GM18502 (cell line): ENCODE measurements around the gene DCAKD.
A peak's percentile ranks its signal among the peaks of the same experiment; 100 is the strongest.

ENCODE experiments used
- ATAC-seq: cut with Tn5 transposase; IDR thresholded peaks from one replicate; pipeline ENCODE4 v1.9.1; 2021; ENCODE audit warnings: mild to moderate bottlenecking; ENCODE audit not compliant: unreplicated experiment, poor library complexity

The DCAKD gene, protein sequence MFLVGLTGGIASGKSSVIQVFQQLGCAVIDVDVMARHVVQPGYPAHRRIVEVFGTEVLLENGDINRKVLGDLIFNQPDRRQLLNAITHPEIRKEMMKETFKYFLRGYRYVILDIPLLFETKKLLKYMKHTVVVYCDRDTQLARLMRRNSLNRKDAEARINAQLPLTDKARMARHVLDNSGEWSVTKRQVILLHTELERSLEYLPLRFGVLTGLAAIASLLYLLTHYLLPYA

DNA sequence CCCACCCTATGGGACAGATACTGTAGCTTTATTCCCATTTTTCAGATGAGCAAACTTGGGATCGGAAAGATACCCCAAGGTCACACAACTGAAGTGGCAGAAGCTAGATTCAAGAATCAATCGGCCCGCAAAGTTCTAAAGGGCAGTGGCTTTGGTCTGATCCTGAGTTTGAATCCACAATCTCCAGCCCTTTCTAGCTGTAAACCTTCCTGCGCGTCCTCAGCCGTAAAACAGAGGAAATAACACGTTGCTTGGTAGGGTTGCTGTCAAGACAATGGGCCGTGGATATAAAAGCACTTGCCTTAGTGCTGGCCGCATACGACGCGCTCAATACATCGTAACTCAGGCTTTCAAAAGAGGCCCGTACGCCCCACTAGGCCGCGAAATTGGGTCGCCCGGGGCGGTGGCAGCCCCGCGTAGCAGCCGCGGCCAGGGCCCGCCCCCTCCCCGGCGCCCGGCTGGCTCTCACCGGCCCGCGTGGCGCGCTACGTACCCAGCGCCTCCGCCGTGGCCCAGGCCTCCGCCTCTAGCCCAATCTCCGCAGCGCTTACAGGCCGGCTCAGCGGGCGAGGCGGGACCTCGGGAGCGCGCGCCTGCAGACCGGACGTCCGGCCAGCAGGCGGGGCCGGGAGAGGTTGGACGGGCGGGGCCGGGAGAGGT is at the start of gene DCAKD:
DCAKD (minus strand) TSS at position 573 of the 660 bp plus-strand sequence. CDS start 16,747 bp downstream, outside the sequence.
- ATAC-seq, result peak; percentile 92

DNA sequence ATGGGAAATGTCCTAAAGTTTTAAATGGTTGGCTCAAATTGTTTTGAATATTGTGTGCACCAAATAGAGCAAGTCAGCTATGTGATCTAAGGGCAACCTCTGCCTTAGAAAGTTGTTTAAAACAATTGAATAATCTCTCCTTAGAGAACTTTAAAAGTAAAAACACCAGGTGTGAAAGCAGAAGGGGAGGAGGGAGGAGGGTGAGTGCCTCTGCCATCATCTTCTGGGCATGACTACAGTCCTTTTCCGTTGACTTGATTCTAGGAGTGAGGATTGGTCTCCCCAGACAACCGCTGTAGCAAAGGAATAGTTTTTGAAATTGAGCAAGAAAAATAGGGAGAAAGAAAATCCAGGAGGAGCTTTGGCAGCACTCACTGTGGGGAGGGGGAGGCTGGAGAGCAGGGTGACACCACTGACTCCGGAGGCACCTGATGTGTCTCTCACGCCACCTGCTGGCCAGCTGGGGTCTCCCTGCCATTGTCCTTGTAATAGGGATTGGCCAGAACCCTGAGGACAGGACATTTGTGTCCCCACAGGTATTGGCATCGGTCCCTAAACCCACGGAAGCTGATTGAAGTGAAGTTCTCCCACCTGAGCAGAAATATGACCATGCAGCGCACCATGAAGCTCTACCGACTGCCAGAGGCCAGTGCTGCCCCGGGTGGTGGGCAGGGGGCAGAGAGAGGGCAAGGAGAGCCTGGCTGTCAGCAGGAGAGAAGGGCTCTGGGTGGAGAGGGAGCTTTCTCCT is 47.6 kb upstream of the DCAKD start:
- ATAC-seq, result no peak

DNA sequence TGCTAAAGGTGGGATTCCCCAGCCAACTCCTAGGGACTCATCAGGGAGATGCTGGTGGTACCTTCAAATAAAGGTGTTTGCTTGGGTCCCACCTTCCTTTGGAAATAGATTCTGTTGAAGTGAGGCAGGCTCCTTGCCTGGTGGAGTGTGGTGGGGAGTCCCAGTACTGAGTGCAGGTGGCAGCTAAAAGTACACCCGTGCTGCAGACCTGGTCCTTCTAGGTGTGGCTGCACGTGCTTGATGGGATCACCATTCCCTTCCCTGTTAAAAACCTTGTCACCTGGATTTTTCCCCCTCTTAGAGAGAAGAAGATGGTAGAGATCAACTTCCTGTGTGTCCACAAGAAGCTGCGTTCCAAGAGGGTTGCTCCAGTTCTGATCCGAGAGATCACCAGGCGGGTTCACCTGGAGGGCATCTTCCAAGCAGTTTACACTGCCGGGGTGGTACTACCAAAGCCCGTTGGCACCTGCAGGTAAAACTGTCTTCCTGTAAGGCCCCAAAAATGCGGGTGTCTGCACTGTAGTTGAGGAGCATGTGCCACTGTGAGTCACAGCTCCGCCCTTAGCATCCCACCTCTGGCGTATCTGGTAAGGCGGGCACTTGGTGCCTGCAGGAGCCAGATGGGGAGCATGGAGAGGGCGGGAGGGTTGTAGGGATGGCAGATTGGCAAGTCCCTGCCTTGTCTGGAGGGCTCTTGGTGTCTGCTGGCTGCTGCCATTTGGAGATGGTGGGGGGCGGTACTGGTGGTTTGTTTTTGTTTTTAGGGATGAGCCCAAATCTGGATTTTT is 46.8 kb upstream of the DCAKD start:
- no peak for ATAC-seq

DNA sequence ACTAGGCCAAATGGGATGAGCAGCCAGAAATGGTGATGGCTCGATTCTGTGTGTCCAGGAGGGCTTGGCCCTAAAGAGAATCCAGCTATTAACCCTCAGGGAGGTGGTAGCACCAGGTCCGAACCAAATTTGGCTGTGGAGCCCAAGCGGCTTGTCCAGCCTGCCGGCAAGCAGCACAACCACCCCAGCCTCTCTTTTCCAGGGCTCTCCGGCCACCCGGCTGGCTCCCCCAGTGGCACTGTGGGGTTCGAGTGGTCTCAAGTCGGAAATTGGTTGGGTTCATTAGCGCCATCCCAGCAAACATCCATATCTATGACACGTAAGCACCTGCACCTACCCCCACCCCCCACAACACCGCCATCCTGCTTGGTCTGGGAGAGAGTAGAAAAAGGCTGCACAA is 45.5 kb upstream of the DCAKD start:
- ATAC-seq, result no peak

DNA sequence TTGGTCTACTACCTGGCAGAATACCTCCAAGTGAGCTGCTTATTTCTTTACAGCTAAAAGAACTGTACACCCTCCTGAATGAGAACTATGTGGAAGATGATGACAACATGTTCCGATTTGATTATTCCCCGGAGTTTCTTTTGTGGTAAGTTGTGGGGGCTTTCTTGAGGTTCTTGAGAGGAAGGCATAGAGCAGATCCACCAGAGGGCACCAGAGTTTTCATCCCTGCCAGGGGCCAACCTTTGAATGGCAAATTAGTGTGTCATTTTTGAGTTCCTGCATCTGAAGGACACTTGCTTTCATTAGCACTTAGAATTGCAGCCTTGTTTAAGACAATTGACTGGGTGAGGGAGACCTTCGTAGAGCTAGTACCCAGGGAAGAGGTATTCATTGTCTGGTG is 44.7 kb upstream of the DCAKD start:
- no peak for ATAC-seq

DNA sequence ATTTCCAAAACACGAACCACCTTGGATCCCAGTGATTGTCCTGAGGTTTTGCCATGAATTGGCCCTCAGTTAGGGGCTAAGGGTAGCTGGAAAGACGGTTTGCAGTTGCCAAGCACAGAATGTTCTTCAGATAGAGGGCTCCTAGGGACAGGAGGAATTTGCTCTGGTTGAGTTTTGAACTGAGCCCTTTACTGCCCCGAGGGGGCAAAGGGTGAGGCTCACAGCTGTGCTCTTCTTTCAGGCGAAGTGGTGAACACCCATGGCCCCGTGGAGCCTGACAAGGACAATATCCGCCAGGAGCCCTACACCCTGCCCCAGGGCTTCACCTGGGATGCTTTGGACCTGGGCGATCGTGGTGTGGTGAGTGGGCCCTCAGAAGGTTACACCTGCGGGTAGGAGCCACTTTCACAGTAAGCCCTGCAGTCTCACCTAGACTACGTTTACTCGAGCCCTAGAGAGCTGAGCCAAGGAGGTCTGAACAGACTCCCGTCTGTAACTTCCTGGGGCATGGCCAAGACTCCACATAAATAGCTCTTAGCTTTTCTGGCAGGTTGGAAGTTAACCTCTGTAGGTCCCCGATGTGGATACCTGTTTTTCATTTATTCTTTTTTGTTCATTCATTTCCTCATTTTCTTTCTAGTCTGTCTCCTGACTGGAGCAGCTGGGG is 42.1 kb upstream of the DCAKD start:
- no peak for ATAC-seq

DNA sequence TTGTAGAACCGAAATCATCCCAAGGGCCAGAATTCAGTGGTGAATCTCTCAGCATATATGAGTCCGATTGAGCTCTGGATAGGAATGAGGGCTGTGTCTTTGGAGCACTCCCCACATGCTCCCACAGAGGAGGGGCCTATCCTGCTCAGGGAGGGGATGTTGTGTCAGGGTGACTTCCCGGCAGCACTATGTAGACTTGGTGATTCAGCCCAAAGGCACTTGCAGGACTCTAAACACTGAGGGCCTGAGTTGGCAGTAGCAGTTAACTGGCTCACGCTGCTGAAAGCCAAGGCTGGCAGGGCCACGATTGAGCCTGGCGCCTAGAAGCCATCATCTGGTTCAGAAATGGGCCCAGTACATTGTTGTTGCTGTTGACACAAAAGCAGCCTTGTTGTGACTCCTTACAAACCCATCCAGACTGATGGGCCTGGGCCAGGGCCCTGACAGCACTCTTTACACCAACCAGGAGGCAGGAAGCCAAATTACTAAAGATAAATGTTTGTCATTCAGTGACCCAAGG is 41.5 kb upstream of the DCAKD start:
- ATAC-seq, result no peak

DNA sequence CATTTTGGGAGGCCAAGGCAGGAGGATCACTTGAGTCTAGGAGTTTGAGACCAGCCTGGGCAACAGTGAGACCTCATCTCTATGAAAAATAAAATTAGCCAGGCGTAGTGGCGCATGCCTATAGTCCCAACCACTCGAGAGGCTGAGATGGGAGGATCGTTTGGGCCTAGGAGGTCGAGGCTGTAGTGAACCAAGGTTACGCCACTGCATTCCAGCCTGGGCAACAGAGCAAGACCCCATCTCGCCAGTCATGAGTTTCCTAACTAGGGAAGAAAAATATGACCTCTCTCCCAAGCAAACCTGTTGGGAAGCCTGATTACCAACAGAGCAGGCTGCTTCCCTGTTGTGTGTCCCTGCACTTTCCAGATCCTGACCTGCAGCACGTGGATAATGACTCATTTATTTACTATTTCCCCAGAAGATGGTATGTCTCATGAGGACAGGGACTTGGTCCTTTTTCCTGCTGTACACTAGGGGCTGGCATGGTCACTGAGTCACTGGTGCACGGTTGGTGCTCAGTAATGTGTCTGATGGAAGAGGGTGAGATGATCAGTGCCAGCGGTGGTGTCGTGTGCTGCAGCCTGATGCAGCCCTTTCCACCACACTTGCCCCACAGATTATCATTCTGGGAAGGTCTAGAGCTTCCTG is 40.5 kb upstream of the DCAKD start:
- ATAC-seq, result no peak

DNA sequence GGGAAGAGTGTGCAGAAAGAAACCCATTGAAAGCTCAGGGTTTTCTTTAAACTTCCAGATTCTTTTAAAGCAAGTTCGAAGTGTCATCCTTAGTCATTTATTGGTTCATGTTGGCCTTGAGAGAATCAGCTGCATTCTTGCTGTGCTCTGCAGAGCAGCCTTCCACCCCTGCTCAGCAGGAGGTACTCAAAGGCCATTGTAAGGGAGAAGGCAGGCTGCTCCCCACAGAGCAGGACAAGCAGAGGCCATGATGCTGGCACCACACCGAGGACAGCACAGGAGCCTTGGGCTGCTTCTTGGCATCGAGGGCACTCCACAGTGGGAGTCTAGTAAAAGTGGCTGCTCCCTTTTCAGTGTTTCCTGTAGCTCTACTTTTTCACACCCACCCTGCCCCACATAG is 39.3 kb upstream of the DCAKD start:
- ATAC-seq, result no peak

DNA sequence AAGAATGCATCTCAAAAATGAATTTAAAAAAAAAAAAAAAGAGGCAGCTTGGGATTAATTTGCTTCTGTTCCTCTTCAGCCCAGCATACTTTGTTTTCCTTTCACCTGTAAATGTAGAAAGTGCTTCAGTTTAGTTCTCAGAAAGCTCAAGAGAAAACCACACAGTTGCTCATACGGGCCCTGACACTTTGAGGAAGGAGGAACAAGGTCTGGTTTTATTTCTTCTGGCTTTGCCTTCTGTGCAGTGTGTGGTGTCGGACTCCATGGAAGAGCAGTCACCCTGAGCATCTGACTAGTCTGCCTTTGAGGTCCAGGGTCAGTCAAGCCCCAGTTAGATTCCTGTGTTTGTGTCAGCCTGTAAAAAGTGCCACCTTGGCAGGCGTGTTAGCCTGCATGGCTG is 37.3 kb upstream of the DCAKD start:
- no peak for ATAC-seq

DNA sequence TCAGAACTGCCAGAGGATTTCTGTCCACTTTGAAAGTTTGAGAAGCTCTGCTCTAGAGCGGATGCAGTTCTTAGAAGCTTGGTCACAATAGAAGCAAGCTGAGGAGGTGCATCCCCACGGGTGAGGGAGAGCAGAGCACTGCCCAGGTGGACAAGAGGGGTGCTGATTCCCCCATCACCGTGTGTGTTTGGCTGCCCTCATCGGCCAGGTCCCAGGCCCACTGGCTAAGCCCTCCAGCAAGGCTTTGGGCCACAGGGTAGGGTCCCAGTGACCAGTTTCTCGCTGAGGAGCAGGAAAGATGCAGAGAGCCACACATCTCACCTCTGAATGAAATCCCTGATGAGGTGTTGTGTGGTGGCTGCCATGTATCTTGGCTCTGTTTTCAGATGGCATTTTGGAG is 36.5 kb upstream of the DCAKD start:
- ATAC-seq, result no peak

DNA sequence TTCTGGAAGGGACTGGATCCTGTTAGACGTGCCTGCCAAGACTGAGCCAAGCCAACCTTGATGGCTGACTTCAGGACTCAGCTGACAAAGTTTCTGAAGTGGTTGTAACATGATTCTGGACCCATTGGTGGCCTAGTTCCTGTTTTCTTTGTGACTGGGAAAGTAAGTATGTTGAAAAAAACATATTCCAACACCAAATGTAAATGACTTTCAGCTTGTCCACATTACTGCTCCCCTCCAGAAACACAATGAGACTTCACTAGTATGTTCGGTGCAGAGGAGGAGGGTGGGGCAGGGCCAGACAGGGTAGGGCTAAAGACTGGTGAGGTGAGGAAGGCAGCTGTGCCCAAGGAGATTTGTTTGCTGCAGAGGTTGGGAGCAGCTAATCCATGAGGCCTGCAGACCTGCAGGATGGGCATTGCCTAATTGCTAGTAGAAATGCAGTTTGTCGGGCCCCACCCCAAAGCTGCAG is 36.1 kb upstream of the DCAKD start:
- ATAC-seq, result no peak

DNA sequence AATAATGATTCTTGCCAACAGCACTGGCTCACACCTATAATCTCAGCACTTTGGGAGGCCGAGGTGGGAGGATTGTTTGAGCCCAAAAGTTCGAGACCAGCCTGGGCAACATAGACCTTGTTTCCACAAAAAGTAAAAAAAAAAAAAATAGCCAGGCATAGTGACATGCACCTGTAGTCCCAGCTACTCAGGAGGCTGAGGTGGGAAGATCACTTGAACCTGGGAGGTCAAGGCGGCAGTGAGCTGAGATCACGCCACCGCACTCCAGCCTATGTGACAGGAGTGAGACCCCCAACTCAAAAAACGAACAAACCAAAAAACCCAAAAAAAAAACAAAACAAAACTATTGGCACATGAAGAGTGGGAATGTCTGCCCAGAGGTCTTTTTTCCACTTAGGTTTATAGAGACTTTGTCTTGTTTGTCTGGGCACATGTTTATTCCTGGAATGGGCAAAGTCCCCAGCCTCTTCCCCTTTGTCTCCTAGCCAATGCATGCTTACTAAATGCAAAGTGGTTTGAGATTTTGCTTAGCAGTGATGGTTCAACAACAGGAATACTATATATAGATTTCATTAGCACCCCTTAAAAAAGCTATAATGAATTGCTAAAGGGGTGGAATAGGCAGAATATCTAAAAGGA is 35.6 kb upstream of the DCAKD start:
- no peak for ATAC-seq

DNA sequence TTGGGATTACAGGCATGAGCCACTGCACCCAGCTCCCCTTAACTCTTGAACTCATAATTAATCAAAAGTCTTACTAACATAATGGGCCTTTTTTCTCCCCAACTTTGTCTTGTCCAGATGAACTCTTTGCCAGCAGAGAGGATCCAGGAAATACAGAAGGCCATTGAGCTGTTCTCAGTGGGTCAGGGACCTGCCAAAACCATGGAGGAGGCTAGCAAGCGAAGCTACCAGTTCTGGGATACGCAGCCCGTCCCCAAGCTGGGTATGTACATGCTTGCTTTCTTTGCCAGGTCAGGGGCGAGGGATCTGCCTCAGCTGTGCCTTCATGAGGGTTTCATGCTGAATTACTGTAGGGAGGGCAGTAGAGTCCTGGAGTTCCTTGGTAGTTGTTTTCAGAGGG is 35.0 kb upstream of the DCAKD start:
- no peak for ATAC-seq

DNA sequence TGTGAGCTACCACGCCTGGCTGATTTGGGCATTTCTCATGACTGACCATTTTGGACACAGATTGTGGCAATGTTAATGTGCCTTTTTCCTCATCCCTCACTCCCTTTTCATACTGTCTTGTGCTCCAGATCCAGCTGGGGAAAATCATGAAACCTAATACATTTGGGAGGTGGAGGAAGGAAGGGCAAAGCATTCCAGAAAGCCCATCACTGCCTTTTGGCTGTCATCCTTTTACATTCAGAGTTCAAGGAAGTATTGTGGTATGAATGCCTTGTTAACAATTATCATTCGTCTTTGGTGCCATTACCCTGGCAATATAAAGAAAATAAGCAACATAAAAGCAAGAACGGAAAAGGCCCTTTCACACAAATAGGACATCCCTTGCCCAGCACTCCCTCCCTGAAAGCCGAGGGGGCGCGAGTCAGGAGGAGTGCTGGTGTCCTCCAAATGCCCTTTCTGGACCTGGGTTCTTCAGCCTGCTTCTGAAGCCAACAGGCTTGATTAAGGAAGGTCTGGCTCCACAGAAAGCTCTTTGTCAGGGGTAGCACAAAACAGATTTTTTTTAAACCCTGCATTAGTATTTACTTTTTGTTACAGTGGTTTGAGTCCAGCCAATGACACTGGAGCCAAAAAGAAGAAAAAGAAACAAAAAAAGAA is 29.7 kb upstream of the DCAKD start:
- no peak for ATAC-seq

DNA sequence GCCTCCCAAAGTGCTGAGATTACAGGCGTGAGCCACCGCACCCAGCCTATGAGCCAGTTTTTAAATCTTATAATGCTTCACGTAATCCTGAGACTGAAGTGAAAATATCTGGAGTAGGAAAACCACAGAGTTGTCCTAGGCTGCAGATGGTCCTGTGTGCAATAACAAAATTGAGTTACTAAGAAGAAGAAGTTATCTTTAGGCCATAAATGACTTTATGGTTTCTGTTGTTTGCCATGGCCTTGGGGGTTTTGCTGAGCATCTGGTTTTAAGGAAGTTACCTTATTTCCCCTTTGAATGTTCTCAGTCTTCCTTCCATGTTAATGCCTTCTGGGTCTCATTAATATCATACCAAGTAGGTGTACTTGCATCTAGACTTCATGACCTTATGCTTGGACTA is 26.2 kb upstream of the DCAKD start:
- no peak for ATAC-seq

DNA sequence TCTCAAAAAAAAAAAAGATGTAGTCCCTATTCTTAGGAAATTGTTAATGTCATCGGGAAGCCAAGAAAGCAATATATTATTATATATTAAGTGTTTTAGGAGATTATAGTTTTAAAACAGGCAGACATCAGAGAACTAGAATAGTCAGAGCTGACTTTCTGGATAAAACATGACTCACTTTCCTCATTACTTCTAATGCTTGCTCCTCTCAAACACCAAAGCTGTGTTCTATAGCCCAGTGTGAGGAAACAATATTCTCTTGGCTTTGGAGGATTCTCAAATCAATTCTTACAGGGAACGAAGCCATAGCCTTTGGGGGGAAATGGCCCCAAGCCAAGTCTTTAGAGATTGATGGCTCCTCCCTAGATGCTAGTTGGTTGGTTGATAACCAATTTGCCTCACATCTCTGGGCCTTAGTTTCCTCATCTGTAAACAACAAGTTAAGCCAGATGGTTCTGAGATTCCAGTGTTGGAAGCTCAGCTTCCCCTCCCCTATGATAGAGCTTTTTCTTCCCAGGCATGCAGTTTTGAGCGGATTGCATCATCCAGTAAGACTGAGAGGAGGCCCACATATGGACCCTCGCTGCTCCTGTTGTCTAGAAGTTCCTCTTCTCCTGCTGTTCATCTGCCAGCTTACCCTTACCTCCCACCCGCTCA is 22.1 kb upstream of the DCAKD start:
- ATAC-seq, result no peak

DNA sequence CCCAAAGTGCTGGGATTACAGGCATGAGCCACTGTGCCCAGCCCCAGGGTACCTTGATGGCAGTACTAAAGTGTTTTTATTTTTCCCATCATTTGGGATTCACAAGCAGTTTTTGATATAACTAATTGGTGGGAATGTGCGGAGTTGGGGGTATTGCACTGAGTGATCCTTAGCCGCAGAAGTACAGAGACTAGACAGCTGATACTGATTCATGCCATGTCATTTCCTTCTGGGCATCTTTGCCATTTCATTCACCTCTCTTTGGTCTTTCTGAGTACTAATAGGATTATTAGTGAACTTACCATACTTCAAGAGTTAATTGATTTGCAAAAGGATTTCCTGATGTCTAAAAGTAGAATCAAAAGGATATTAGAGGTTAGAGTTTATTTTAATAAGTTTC is 19.4 kb upstream of the DCAKD start:
- ATAC-seq, result no peak
